Activated CD4-positive, CD25-positive, alpha-beta regulatory T cell (primary cell): ENCODE data around the gene RPA1.
"Not testable (repeated sequence)": the region's sequence is repeated elsewhere in the genome, so short reads cannot be mapped to it uniquely, and the experiment has no call there.

Experiments
- DNase-seq, 4 experiments: peaks; one replicate each; lab custom pipeline; 2025; lab: John Stamatoyannopoulos, UW

RPA1 gene

GRCh38 chr17:1829592-1830257, at the start of gene RPA1, which contains the start of gene SMYD4:
Gene RPA1 (plus strand): TSS chr17:1830005. CDS start chr17:1830094, 89 bp downstream.
Gene SMYD4 (minus strand): TSS chr17:1829902. CDS start chr17:1827994, 1,908 bp downstream.
- peak; percentile 73 to 85 (median 78) for DNase-seq

GRCh38 chr17:1782171-1782567, 47.6 kb upstream of the RPA1 start:
- DNase-seq: no peak

GRCh38 chr17:1783271-1783670, 46.5 kb upstream of the RPA1 start:
- no peak for DNase-seq

- DNase-seq: no peak
Measured at GRCh38 chr17:1783834-1784611, 45.8 kb upstream of the RPA1 start.

GRCh38 chr17:1785930-1786329, 43.9 kb upstream of the RPA1 start:
- DNase-seq: no peak

GRCh38 chr17:1786708-1787107, 43.1 kb upstream of the RPA1 start:
- DNase-seq: no peak

- no peak for DNase-seq
Measured at GRCh38 chr17:1787301-1787902, 42.4 kb upstream of the RPA1 start.

- no peak for DNase-seq
Measured at GRCh38 chr17:1789936-1790335, 39.9 kb upstream of the RPA1 start.

- DNase-seq: no peak
Measured at GRCh38 chr17:1792495-1793446, 37.0 kb upstream of the RPA1 start.

GRCh38 chr17:1793447-1793806, 36.4 kb upstream of the RPA1 start:
- no peak for DNase-seq

- no peak for DNase-seq
Measured at GRCh38 chr17:1796800-1797199, 33.0 kb upstream of the RPA1 start.

- no peak for DNase-seq
Measured at GRCh38 chr17:1797323-1797722, 32.5 kb upstream of the RPA1 start.

- DNase-seq: not testable (repeated sequence)
Measured at GRCh38 chr17:1797846-1798245, 32.0 kb upstream of the RPA1 start.

- DNase-seq: no peak
Measured at GRCh38 chr17:1800240-1800639, 29.6 kb upstream of the RPA1 start.

GRCh38 chr17:1800712-1801111, 29.1 kb upstream of the RPA1 start:
- DNase-seq: no peak

GRCh38 chr17:1802429-1802828, 27.4 kb upstream of the RPA1 start:
- DNase-seq: no peak

- no peak for DNase-seq
Measured at GRCh38 chr17:1803280-1803679, 26.5 kb upstream of the RPA1 start.

GRCh38 chr17:1807890-1808289, 21.9 kb upstream of the RPA1 start:
- DNase-seq: no peak

GRCh38 chr17:1808644-1809043, 21.2 kb upstream of the RPA1 start:
- no peak for DNase-seq

GRCh38 chr17:1809815-1810214, 20.0 kb upstream of the RPA1 start:
- DNase-seq: not testable (repeated sequence)

- no peak for DNase-seq
Measured at GRCh38 chr17:1810450-1811103, 19.2 kb upstream of the RPA1 start.
